Measurements from ENCODE around the gene AMFR. TPM values are rescaled to one million over a fixed set of nuclear protein-coding genes. Genes with fewer than 3 reads are reported as not detected.

Gene AMFR
- total RNA-seq, 1 donor from 2014 or later, result 233 TPM

GRCh38 chr16:56314244-56314850 is 111.0 kb downstream of the AMFR start:
- DNase-seq (ENCODE audit: low read depth), result no peak

- no peak for DNase-seq (ENCODE audit: low read depth)
These were observed 112.8 kb downstream of the AMFR start for GRCh38 chr16:56312556-56312955.

GRCh38 chr16:56312028-56312300 is 113.4 kb downstream of the AMFR start:
- DNase-seq (ENCODE audit: low read depth), result no peak

Other genes starting within 250 kb of the AMFR start
- not detected in 2 replicates for gene GNAO1, start 234.1 kb downstream of the AMFR start, total RNA-seq
- gene NUDT21, start 25.8 kb upstream of the AMFR start, total RNA-seq, result 46.5 and 48.6 TPM in 2 replicates
- gene OGFOD1, start 26.0 kb upstream of the AMFR start, total RNA-seq, result 68.9 and 79.0 TPM in 2 replicates
- gene BBS2, start 94.5 kb upstream of the AMFR start, total RNA-seq, result 27.2 and 32.9 TPM in 2 replicates
- not detected in 2 replicates for gene MT4, start 139.5 kb upstream of the AMFR start, total RNA-seq
- not detected in 2 replicates for gene MT3, start 164.0 kb upstream of the AMFR start, total RNA-seq
- gene MT2A, start 183.0 kb upstream of the AMFR start, total RNA-seq, result 7.1 and 18.6 TPM in 2 replicates
- 24.7 and 26.6 TPM in 2 replicates for gene MT1E, start 200.2 kb upstream of the AMFR start, total RNA-seq
- not detected in 2 replicates for gene MT1M, start 207.1 kb upstream of the AMFR start, total RNA-seq
- not detected in 2 replicates for gene MT1A, start 213.1 kb upstream of the AMFR start, total RNA-seq
- gene MT1B, start 226.3 kb upstream of the AMFR start, total RNA-seq, result not detected in 2 replicates
- not detected in 2 replicates for gene MT1F, start 232.4 kb upstream of the AMFR start, total RNA-seq
- gene MT1G, start 242.5 kb upstream of the AMFR start, total RNA-seq, result not detected in 2 replicates
- gene MT1H, start 244.3 kb upstream of the AMFR start, total RNA-seq, result not detected in 2 replicates

Data from myocyte (in vitro differentiated cells).